ENCODE results near the gene FABP3. TPM values are rescaled to one million over a fixed set of nuclear protein-coding genes. Genes with fewer than 3 reads are reported as not detected.

FABP3 gene
- total and polyA plus RNA-seq, 2 of the 13 experiments (the other 11 are each of a cell fraction or from before 2014, with no cell fraction given), result 0.21 to 0.24 TPM

DNA sequence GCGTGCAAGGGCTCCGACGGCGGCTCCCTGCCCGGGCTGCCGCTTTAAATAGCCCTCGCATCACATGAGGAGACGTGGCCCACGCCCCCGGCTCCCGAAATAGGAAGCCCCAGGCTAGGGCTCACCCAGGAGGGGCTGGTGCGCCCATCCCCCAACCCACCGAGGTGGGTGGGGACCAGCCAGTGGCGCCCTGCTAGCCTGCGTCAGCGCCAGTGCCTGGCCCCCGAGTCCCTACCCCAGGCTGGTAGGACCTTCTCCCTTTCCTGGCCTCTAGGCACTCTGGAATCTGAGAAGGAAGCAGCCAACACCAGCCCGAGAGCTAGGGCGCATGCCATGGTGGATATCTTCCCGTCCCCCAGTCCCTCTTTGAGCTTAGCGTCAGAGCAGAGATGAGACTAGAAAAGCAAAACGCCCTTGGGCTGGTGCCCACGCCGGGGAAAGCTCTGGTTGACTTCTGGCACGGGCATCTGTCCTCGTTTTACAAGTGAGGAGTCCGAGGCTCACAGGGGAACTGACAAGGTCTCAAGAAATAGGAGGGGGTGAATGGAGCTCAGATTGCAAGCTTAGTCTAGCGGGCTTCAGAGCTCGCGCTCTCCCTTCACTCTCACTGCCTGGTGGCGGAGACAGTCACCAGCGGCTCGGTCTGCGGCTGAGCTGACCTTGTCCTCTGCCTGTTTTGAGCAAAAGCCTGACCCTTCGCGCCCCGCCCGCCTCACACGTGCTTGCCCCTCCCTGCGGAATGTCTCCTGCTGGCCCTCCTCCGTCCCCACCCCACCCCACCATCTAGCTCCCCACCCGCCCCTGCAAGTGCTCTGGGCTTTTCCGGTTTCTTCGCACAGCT lies at the start of gene FABP3 (continued):
- TF ChIP-seq, protein P1, sequence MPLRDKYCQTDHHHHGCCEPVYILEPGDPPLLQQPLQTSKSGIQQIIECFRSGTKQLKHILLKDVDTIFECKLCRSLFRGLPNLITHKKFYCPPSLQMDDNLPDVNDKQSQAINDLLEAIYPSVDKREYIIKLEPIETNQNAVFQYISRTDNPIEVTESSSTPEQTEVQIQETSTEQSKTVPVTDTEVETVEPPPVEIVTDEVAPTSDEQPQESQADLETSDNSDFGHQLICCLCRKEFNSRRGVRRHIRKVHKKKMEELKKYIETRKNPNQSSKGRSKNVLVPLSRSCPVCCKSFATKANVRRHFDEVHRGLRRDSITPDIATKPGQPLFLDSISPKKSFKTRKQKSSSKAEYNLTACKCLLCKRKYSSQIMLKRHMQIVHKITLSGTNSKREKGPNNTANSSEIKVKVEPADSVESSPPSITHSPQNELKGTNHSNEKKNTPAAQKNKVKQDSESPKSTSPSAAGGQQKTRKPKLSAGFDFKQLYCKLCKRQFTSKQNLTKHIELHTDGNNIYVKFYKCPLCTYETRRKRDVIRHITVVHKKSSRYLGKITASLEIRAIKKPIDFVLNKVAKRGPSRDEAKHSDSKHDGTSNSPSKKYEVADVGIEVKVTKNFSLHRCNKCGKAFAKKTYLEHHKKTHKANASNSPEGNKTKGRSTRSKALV (CRISPR knock-in tag; IDR thresholded peaks at IDR 0.05), result no peak
- no peak for TF ChIP-seq ZNF672 (CRISPR knock-in tag; IDR thresholded peaks at IDR 0.05)
- peak; percentile 94 for TF ChIP-seq ZSCAN25 (CRISPR knock-in tag; IDR thresholded peaks at IDR 0.05)
- TF ChIP-seq, protein P2, sequence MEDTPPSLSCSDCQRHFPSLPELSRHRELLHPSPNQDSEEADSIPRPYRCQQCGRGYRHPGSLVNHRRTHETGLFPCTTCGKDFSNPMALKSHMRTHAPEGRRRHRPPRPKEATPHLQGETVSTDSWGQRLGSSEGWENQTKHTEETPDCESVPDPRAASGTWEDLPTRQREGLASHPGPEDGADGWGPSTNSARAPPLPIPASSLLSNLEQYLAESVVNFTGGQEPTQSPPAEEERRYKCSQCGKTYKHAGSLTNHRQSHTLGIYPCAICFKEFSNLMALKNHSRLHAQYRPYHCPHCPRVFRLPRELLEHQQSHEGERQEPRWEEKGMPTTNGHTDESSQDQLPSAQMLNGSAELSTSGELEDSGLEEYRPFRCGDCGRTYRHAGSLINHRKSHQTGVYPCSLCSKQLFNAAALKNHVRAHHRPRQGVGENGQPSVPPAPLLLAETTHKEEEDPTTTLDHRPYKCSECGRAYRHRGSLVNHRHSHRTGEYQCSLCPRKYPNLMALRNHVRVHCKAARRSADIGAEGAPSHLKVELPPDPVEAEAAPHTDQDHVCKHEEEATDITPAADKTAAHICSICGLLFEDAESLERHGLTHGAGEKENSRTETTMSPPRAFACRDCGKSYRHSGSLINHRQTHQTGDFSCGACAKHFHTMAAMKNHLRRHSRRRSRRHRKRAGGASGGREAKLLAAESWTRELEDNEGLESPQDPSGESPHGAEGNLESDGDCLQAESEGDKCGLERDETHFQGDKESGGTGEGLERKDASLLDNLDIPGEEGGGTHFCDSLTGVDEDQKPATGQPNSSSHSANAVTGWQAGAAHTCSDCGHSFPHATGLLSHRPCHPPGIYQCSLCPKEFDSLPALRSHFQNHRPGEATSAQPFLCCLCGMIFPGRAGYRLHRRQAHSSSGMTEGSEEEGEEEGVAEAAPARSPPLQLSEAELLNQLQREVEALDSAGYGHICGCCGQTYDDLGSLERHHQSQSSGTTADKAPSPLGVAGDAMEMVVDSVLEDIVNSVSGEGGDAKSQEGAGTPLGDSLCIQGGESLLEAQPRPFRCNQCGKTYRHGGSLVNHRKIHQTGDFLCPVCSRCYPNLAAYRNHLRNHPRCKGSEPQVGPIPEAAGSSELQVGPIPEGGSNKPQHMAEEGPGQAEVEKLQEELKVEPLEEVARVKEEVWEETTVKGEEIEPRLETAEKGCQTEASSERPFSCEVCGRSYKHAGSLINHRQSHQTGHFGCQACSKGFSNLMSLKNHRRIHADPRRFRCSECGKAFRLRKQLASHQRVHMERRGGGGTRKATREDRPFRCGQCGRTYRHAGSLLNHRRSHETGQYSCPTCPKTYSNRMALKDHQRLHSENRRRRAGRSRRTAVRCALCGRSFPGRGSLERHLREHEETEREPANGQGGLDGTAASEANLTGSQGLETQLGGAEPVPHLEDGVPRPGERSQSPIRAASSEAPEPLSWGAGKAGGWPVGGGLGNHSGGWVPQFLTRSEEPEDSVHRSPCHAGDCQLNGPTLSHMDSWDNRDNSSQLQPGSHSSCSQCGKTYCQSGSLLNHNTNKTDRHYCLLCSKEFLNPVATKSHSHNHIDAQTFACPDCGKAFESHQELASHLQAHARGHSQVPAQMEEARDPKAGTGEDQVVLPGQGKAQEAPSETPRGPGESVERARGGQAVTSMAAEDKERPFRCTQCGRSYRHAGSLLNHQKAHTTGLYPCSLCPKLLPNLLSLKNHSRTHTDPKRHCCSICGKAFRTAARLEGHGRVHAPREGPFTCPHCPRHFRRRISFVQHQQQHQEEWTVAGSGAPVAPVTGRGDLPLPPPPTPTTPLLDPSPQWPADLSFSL (CRISPR knock-in tag; IDR thresholded peaks at IDR 0.05), result no peak
- no peak for TF ChIP-seq SNRNP70 (IDR thresholded peaks at IDR 0.05; ENCODE audit: low read depth, low read length)
- TF ChIP-seq, protein P3, sequence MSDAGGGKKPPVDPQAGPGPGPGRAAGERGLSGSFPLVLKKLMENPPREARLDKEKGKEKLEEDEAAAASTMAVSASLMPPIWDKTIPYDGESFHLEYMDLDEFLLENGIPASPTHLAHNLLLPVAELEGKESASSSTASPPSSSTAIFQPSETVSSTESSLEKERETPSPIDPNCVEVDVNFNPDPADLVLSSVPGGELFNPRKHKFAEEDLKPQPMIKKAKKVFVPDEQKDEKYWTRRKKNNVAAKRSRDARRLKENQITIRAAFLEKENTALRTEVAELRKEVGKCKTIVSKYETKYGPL (CRISPR knock-in tag; IDR thresholded peaks at IDR 0.05), result no peak
- TF ChIP-seq ATAD3A (CRISPR knock-in tag; IDR thresholded peaks at IDR 0.05), result no peak
- TF ChIP-seq MTF2 (CRISPR knock-in tag; IDR thresholded peaks at IDR 0.05; ENCODE audit: borderline replicate concordance), result no peak
- no peak for TF ChIP-seq SIN3B (IDR thresholded peaks at IDR 0.05; ENCODE audit: low read length)
- TF ChIP-seq ZNF441 (CRISPR knock-in tag; IDR thresholded peaks at IDR 0.05; ENCODE audit: borderline replicate concordance), result no peak
- no peak for TF ChIP-seq RFX5 (IDR thresholded peaks at IDR 0.05; ENCODE audit: low read depth, low read length)
- TF ChIP-seq, protein P4, sequence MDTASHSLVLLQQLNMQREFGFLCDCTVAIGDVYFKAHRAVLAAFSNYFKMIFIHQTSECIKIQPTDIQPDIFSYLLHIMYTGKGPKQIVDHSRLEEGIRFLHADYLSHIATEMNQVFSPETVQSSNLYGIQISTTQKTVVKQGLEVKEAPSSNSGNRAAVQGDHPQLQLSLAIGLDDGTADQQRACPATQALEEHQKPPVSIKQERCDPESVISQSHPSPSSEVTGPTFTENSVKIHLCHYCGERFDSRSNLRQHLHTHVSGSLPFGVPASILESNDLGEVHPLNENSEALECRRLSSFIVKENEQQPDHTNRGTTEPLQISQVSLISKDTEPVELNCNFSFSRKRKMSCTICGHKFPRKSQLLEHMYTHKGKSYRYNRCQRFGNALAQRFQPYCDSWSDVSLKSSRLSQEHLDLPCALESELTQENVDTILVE (CRISPR knock-in tag; IDR thresholded peaks at IDR 0.05), result no peak
- no peak for TF ChIP-seq RAD21 (CRISPR knock-in tag; IDR thresholded peaks at IDR 0.05)
- TF ChIP-seq ZIK1 (CRISPR knock-in tag; IDR thresholded peaks at IDR 0.05; ENCODE audit: borderline replicate concordance, low read depth), result no peak
- 0 out of 2 replicates have a peak, but pooled peaks have one; percentile 24 for TF ChIP-seq SAFB2 (CRISPR knock-in tag; IDR thresholded peaks at IDR 0.05; ENCODE audit: borderline replicate concordance, low read depth)
- TF ChIP-seq, protein P5, sequence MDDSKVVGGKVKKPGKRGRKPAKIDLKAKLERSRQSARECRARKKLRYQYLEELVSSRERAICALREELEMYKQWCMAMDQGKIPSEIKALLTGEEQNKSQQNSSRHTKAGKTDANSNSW (CRISPR knock-in tag; IDR thresholded peaks at IDR 0.05; ENCODE audit: borderline replicate concordance), result no peak
- no peak for TF ChIP-seq ZNF121 (CRISPR knock-in tag; IDR thresholded peaks at IDR 0.05)
- TF ChIP-seq ZNF564 (CRISPR knock-in tag; IDR thresholded peaks at IDR 0.05), result no peak
